ENCODE data around the gene IL37.
A peak's percentile ranks its signal among the peaks of the same experiment; 100 is the strongest.
"Not testable (repeated sequence)": the region's sequence is repeated elsewhere in the genome, so short reads cannot be mapped to it uniquely, and the experiment has no call there.

IL37 gene

DNA sequence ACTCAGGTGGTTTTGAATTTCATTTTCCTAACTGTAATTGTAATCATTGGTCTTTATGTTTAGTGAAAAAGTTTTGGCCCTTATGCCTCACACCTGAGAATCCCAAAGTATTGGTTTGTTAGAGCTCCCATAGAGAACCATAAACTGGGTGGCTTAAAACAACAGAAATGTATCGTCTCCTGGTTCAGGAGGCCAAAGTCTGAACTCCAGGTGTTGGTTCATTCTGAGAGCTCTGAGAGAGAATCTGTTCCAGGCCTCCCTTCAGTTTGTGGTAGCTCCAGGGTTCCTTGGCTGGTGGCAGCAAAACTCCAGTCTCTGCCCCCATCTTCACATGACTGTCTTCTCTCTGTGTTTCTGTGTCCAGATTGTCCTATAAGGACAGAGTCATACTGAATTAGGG is 11.0 kb downstream of the IL37 start:
- no peak for DNase-seq (ENCODE audit: low read depth in 2 of 2)

DNA sequence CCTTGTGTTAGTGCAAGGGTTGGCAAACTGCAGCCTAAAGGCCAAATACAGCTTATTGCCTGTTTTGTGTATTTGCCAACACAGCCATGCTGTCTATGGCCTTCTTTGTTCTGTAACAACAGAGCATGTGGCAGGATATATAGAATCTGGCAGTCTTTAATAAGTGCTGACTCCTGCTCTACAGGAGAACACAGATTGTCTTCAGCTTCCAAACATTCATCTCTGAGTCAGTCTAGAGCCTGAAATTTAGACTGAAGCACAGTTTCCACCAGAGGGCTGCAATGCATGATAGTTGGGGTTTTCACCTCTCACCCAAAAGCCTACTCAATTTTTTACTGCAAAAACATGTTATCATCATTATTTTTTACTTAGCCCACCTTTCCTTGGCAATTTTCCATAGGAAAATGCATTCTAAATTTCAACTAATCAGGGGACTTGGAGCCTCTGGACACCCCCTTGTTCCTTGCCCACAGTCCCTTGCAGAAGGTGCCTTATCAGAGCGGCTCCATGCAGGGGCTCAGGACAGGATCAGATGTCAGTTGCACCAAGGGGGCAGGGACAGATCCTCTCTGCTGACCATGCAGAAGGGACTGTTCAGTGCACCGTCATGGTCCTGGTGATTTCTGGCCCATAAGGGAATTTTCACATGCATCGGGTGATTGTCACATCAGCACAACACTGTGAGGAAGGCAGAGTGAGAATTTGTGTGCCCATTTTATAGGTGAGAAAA is 12.4 kb downstream of the IL37 start:
- DNase-seq (ENCODE audit: low read depth in 2 of 2): no peak

DNA sequence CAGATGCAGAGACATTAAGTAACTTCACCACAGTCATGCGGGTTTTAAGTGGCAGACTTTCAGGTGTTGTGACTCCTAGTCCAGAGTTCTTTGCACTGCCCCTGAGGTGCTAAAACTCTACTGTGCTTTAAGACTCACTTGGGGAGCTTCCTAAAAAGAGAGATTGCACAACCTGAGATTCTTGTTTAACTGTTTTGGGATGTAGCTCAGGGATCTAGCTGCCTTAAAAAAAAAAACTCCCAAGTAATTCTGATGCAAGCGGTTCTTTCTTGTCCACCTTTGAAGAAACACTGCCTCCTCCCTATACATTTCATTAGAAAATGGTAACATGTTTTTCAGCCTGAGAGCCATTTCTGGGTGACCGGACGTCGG is 13.0 kb downstream of the IL37 start:
- DNase-seq (ENCODE audit: low read depth in 2 of 2): no peak

DNA sequence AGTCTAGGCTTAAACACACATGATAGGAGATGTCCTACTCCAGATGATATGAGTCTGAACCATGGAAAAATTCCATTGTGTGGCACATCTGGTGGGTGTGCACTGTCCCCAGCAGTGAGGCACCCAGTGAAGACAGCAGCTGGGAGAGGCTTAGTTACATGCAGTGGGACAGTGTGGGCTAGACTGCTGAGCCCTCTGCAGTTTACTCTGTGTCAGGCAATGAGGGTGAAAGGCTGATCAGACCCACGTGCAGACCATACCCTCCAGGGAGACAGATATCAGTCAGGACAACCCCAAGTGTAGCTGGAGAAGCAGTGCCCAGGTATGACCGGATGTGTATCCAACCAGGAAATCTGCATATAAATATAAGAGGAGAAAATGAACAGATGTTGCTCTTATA is 13.4 kb downstream of the IL37 start:
- no peak for DNase-seq (ENCODE audit: low read depth in 2 of 2)

DNA sequence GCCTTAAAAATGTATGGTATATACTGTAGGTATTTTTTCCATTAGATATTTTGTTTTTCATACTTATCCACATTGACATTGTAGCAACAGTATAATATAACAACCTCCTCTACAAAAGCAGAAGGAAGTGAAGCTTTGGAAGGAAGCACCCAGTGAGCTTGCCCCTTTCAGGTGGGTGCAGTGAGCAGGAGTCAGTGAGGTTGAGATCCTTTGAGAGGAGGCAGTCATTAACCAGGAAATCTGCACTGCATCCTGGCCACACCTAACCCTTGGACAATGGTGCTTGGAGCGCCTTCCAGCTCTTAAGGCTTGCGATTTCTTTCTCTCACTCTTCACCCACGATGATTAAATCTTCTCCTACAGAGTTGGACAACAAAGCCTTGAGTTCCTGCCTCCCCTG is 13.9 kb downstream of the IL37 start:
- DNase-seq (ENCODE audit: low read depth in 2 of 2): no peak

DNA sequence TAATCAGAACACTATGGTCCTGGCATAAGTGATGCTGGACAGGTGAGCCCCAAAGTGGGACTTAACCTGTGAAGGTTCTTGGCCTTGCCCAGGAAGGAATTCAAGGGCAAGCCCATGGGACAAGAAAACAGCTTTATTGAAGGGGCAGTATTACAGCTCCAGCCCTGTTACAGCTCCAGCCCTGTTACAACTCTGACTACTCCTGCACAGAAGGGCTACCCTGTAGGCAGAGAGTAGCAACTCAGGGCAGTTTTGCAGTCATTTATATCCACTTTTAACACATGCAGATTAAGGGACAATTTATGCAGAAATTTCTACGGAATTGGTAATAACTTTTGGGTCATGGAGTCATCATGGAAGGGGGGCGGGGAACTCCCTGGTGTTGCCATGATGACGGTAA is 15.7 kb downstream of the IL37 start:
- DNase-seq (ENCODE audit: low read depth in 2 of 2): no peak

DNA sequence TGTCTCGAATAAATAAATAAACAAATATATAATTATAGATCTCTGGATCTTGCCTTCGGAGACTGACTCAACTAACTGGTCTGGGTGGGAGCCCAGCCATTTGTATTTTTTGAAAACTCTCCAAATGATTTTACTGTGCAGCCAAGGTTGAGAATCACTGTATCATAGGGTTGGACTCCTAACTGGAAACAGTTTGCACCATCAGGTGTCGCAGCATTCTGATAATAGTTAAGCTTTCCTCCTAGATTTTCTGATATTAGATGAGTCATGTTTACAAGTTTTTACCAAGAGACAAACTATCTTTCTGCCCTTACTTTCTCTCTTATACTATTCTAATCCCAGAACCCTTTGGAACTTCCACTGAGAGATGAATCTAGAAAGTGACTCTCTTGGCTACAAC is 16.8 kb downstream of the IL37 start:
- no peak for DNase-seq (ENCODE audit: low read depth in 2 of 2)

DNA sequence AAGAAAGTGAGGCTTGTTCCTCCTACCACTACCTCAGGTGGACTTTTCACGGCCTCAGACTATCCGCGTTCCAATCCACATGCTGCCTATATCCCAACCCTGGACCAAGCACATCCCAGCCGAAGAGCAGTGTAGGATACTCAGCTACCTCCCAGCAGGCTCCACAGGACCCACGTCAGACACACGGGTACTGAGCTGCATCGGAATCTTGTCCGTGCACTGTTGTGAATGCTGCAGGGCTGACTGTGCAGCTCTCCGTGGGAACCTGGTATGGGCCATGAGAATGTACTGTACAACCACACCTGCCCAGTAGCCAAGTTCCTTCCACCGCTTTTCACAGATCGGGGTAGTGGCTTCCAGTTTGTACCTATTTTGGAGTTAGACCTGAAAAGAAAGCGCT is 22.3 kb downstream of the IL37 start:
- no peak for DNase-seq (ENCODE audit: low read depth in 2 of 2)

DNA sequence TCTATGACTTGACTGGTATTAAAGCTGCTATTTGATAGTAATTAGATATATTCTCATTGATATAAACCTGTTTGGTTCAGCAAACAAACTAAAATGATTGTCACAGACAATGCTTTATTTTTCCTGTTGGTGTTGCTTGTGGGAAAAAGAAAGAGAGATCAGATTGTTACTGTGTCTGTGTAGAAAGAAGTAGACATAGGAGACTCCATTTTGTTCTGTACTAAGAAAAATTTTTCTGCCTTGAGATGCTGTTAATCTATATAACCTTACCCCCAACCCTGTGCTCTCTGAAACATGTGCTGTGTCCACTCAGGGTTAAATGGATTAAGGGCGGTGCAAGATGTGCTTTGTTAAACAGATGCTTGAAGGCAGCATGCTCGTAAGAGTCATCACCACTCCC is 23.2 kb downstream of the IL37 start:
- DNase-seq (ENCODE audit: low read depth in 2 of 2): not testable (repeated sequence)

DNA sequence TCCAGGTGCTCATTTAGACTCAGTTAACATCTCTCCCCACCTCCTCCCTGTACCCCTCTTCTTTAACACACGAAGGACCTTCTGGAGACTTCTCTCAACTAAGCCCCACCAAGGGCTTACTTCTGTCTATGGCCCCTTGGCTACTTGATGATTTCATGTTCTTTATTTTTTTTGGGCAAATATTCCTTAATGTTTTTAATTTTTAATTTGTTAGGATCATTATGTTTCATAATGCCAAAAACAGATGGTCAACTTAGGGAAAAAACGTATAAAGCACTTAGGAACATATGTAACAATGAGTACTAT is 25.9 kb downstream of the IL37 start:
- no peak for DNase-seq (ENCODE audit: low read depth in 2 of 2)

DNA sequence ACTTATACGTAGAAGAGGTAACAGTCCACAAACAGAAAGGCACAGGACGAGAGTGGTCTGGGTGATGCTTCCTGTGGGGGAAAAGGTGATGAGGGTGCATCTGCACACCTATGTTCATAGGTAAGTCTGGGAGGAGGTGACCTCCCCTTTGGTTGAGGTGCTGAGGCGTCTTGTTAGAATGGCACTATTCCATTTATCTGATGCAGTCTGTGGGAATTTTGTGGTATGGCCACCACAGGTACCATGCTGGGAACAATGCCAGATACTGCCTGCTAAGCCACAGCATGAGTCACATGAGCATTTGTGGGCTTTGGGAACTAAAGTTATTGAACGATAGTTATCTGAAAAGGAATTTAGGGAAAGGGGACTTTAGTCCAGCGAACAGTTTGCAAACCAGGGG is 27.9 kb downstream of the IL37 start:
- no peak for DNase-seq (ENCODE audit: low read depth in 2 of 2)

DNA sequence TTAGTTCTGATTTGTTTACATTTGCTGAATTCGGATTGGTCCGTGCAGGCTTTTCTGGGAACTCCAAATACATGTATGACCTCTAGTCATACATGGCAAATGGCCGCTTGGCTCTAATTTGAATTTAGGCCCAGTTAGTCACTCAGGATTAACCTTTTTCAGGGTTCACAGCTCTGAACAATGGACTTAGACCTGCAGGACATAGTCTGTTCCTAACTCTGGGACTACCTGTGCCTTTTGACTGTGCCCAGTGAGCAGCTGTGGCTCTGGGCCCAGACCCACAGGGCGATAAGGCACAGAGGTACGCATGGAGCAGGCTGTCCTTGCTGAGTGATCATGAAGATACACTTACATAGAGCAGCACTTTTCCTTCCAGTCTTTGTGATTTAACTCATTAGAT is 28.5 kb downstream of the IL37 start:
- no peak for DNase-seq (ENCODE audit: low read depth in 2 of 2)

DNA sequence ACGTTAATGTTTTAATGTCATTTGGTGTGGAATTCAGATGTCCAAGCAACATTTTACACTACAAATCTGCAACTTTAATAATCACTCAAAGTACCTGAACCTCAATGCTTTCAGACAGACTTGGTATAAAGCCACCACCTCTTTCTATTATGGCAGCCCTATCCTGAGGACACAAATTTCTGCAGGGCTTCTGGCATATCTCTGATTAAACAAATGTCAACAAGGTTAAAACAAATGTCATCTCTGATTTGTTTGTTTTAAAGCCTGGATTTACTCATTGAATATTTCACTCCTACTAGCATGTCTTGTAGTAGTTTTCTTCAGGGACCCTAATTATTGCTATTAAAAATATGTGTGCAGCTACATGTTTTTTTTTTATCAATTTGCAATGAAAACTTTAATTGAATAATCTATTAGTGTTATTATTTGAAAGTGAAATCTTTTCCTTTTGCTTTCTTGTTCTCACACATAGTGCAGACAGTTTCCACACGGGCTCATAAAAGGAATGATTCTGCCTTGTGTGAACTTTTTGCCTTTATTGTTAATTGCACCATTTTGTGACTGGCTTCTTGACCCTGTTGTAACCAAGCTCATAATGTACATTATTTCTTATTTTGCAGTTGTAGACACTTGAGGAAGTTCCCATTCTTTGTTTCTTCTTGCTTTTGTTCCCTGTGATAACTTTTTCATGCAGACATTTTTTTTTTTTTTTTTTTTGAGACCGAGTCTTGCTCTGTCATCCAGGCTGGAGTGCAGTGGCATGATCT is 30.1 kb downstream of the IL37 start:
- DNase-seq (ENCODE audit: low read depth in 2 of 2): no peak

DNA sequence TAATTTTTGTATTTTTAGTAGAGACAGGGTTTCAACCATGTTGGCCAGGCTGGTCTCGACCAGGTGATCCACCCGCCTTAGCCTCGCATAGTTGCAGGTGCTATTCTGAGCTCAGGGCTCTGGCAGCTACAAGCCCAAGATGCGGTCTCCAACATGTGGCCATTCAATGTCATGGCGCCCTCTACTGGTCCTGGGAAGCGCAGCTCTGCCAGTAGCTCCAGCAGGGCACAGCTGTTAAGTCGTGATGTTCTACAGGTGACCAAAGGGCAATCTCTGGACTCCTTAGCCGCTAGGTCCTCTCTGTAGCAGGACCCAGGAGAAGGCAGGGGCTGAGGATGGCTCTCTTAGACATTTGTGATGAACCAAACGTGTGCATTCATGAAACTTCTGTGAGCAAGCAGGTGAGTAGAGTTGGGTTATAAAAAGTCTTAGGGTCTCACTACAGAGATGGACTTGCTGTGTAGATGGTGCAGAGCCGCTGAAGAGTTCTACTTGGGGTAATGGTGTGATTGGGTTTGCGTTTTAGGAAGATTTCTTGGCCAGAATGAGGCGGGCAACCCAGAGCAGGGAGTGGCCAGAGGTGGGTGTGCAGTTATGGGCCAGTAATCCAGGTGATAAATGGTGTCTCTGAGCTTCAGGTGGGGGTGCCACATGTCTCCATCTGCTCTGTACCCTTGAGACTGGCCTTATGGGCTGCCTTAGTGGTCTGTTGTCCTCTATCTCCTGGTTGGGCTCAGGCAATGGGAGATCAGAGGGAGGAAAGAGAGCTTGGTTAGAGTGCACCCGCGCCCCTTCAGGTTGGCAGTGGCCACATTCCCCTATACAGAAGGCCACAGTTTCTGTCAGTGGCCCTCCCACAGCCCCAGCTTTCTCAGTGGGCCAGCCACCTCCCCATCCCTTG is 31.0 kb downstream of the IL37 start:
- peak; percentile 47 to 51 for DNase-seq (ENCODE audit: low read depth in 2 of 2)

DNA sequence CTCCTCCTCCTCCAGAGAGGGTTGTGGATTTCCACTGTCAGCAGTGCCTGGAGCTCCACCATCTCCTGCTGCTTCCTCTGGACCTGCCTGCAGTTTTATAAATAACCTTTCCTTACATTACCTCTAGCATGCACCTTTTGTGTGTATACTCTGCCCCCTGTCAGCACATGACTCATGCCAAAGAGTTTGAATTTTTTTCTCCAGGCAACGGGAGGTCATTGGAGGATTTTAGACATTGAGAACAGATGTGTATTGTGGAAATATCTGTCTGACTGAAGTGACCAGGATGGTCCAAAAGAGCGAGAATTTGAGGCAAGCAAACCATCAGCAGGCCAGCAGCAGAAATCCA is 31.7 kb downstream of the IL37 start:
- no peak for DNase-seq (ENCODE audit: low read depth in 2 of 2)

DNA sequence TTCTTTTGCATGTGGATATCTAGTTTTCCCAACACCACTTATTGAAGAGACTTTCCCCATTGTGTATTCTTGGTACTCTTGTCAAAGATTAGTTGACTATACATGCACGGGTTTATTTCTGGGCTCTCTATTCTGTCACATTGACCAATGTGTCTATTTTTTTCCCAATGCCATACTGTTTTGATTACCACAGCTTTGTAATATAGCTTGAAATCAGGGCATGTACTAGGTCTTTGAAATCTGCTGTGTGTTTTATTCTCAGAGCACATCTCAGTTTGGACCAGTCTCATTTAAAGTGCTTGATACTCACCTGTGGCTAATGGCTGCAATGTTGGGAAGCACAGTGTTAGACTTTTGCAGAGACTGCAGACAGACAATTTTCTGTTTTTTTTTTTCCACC is 34.0 kb downstream of the IL37 start:
- no peak for DNase-seq (ENCODE audit: low read depth in 2 of 2)

DNA sequence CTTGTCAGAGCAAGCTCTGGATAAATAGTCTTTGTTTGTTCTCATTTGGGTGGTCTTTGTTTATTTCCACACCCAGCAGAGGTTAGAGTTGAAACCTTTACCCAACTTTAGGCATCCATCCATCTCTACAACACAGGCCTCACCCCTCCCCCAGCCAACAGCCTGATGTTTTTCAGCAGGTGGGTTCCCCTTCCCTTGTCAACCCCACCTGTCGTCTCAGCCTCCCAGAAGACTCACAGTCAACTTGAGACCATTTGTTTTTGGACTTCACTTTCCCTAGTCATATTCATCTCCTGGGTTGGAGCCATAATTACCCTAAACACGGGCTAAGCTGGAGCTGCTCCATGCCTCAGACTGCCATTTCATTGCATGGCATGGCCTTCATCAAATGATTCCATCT is 35.1 kb downstream of the IL37 start:
- no peak for DNase-seq (ENCODE audit: low read depth in 2 of 2)

DNA sequence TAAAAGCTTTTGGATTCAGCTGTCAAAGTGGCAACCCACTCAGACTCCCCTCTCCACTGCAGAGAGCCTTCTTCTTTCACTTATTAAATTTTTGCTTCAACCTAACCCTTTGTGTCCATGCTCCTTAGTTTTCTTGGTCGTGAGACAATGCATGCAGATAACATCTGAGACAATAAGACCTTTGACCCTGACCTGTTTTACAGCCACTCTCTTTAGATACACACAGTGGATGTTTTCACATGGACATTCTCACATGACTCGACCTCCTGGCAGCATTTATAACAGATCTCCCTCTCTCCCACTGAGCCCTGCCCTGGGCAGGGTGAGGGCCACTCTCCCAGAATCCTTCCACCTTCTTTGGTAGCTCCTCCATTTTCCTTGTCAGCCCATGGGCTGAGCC is 36.4 kb downstream of the IL37 start:
- DNase-seq (ENCODE audit: low read depth in 2 of 2): no peak

DNA sequence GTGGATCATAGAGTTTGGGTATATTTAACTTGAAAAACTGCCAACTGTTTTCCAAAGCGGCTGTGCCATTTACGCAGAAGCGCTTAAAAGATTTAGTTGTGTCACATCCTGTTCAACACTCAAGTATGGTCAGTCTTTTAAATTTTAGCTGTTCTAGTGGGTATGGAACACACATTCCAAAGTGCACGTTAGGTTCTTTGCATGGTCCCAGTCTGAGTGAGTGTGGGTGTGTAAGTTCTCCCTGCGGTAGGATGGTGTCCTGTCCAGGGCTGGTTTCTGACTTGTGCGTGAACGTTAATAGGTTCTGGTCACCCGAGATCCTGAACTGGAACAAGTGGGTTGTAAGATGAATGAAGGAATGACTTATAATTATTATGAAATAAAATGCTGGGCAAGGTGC is 38.5 kb downstream of the IL37 start:
- no peak for DNase-seq (ENCODE audit: low read depth in 2 of 2)

DNA sequence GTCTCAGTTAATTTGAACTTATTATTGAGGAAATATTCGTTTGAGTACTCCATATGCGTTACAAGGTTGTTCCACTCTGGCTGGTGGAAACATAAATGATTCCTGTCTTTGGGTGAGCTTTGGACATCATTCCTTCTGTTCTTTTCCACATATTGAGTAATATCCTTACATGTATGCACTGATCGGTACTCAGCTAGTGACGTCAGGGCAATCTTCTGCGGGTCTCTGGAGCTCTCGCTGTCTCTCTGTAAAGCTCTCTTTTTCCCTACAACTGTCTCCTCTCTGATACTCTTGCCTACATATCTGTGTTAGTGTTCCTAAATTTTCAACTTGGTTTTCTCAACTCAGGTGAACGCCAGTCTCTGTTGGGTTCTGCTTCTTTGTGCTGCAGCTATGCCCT is 43.4 kb downstream of the IL37 start:
- no peak for DNase-seq (ENCODE audit: low read depth in 2 of 2)

DNA sequence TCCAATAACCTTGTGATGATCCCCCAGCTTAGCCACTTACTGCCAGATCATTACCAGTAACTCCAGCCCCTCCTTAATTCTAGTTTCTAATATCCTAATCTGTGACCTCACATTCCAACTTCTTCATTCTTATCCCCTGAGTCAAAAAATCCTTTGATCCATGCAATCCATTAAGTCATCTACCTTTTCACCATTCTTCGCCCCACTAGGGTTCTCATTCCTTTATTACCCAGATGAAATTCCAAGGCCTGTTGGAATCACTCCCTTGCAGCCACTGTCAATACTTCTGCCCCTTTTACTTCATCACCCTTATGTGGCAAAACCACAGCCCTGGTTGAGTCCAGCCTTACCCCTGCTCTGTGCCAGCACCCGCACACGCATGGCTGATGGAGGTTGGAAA is 46.5 kb downstream of the IL37 start:
- DNase-seq (ENCODE audit: low read depth in 2 of 2): no peak

DNA sequence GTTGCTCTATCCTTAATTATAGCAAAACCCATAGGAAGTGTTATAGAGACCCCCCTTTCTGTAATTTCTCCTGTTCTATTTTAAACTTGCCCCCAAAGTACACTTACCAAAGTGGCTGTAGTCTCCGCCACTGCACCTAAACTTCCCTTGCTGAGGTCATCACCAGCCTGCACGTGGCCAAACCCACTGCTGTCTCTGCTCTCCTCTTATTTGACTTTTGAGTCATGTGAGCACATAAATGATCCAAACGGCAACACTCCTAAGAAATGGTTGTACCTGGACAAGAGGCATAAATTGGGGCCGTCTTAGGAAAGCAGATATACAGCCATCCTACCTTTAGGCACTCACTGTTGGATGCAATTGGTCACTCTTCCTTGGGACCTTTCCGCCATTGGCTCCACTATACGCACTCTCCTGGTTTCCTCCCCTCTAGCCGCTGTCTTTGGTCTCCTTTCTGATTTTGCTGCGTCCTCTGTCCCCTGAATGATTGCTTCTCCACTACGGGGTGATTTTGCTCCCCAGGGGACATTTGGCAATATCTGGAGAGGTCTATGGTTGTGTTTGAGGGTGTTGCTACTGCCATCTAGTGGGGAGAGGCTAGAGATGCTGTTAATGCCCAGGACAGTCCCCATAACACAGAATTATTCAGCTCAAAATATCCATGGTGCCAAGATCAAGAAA is 47.6 kb downstream of the IL37 start:
- no peak for DNase-seq (ENCODE audit: low read depth in 2 of 2)

Data from stimulated activated CD8-positive, alpha-beta memory T cell treated with anti-CD3 and anti-CD28 coated beads, Interleukin-15, amount 100 ng/mL, for 48 hours (primary cell).